GM12878 (cell line): ENCODE data around the gene NFYA. TPM values are rescaled to one million over a fixed set of nuclear protein-coding genes. Genes with fewer than 3 reads are reported as not detected.

Experiments
- ATAC-seq: fragments of 200-7000 bp; cut with Tn5 transposase; 3 replicates; pipeline ENCODE4 v1.9.1; 2020; ENCODE audit warnings: mild to moderate bottlenecking, moderate library complexity
- BruUV-seq: library from RNA; stranded (reverse); fragments of 400-500 nt; replicated peaks from 2 replicates; lab custom pipeline; 2021; lab: Mats Ljungman, UMichigan
- CTCF ChIA-PET: fragments of 300-600 bp; sonication (Branson Sonifier 250); formaldehyde crosslinking; extraction: SDS; loops from one replicate; lab custom pipeline; 2021; ENCODE audit warnings: inconsistent platforms; lab: Yijun Ruan, JAX
- POLR2A ChIA-PET: fragments of 350-600 bp; formaldehyde crosslinking; extraction: SDS; loops from one replicate; lab custom pipeline; 2021; ENCODE audit warnings: inconsistent platforms; lab: Charles Lee
- RAD21 ChIA-PET: fragments of 300-600 bp; sonication (Branson Sonifier 250); formaldehyde crosslinking; loops from one replicate; lab custom pipeline; 2023; ENCODE audit warnings: antibody characterized with exemption; ENCODE audit not compliant: unreplicated experiment; lab: Charles Lee
- SMC1A ChIA-PET: fragments of 300-600 bp; sonication (Branson Sonifier 250); formaldehyde crosslinking; loops from one replicate; lab custom pipeline; 2023; ENCODE audit not compliant: unreplicated experiment, uncharacterized antibody; lab: Charles Lee
- DNase-seq: peaks from one replicate; pipeline ENCODE4 v3.0.0-alpha.2; 2011; ENCODE audit warnings: low read depth, low spot score
- FAIRE-seq: peaks from 3 replicates; lab custom pipeline; 2011; peaks lifted over from hg19 to GRCh38; lab: Jason Lieb, UNC
- H2AFZ ChIP-seq: 2 replicates; pipeline ENCODE4 v1.6.0; 2011; ENCODE audit warnings: low read depth, low read length, control low read depth; ENCODE audit not compliant: control insufficient read depth
- H3K27ac ChIP-seq: 2 replicates; pipeline ENCODE4 v1.5.1; 2011; ENCODE audit warnings: control low read depth; ENCODE audit not compliant: control insufficient read depth, insufficient read depth
- H3K27me3 ChIP-seq, 2 experiments: replicated peaks in 1 of 2; 2 replicates each; pipeline versions ENCODE4 v1.6.0 to v1.6.1; 2011; ENCODE audit warnings: low read length in 1 of 2; ENCODE audit not compliant: control insufficient read depth in 2 of 2, insufficient read depth in 2 of 2
- H3K36me3 ChIP-seq, 2 experiments: 2 replicates each; pipeline ENCODE4 v1.5.1; 2011; ENCODE audit warnings: low read length in 1 of 2; ENCODE audit not compliant: control insufficient read depth in 2 of 2, insufficient read depth in 2 of 2
- H3K4me1 ChIP-seq: 2 replicates; pipeline ENCODE4 v1.6.1; 2011; ENCODE audit warnings: mild to moderate bottlenecking, low read length, moderate library complexity, mixed read lengths; ENCODE audit not compliant: control insufficient read depth, insufficient read depth
- H3K4me2 ChIP-seq: 2 replicates; pipeline ENCODE4 v1.6.0; 2011; ENCODE audit warnings: control low read depth; ENCODE audit not compliant: control insufficient read depth, insufficient read depth
- H3K4me3 ChIP-seq: fragments of 200-600 bp; sonication (generic); 2 replicates; pipeline ENCODE4 v1.5.1; 2016
- H3K79me2 ChIP-seq: 2 replicates; pipeline ENCODE4 v1.6.0; 2011; ENCODE audit warnings: low read length; ENCODE audit not compliant: control insufficient read depth, insufficient read depth
- H3K9ac ChIP-seq: 2 replicates; pipeline ENCODE4 v1.8.0; 2011; ENCODE audit warnings: low read length, control low read depth, mixed read lengths; ENCODE audit not compliant: control insufficient read depth, insufficient read depth
- H3K9me3 ChIP-seq: replicated peaks from 3 replicates; pipeline ENCODE4 v1.5.1; 2011; ENCODE audit warnings: mild to moderate bottlenecking, low read length; ENCODE audit not compliant: control insufficient read depth, insufficient read depth
- H4K20me1 ChIP-seq: 2 replicates; pipeline ENCODE4 v1.6.0; 2011; ENCODE audit not compliant: control insufficient read depth, insufficient read depth
- CTCF ChIP-seq, 3 experiments: IDR thresholded peaks in 2 of 3; conservative IDR thresholded peaks in 1 of 3; 2 replicates each; pipeline ENCODE4 v1.5.1; 2011; ENCODE audit warnings: low read depth in 3 of 3, low read length in 3 of 3, mild to moderate bottlenecking in 3 of 3, control low read depth in 2 of 3, moderate library complexity in 2 of 3, inconsistent platforms in 1 of 3, mixed read lengths in 1 of 3; ENCODE audit not compliant: control insufficient read depth in 2 of 3, insufficient read depth in 1 of 3; ENCODE audit errors: extremely low read depth in 1 of 3
- KAT2A ChIP-seq: conservative IDR thresholded peaks from 2 replicates; pipeline ENCODE4 v1.6.1; 2011; ENCODE audit warnings: low read depth, low read length; ENCODE audit not compliant: control insufficient read depth
- RAD21 ChIP-seq: IDR thresholded peaks from 2 replicates; pipeline ENCODE4 v1.6.1; 2011; ENCODE audit warnings: mild to moderate bottlenecking, low read depth, low read length, moderate library complexity; ENCODE audit not compliant: insufficient read depth
- SMC3 ChIP-seq: IDR thresholded peaks from 2 replicates; pipeline ENCODE4 v1.6.1; 2011; ENCODE audit warnings: low read length, improper control_type of control experiment, borderline replicate concordance
- WGBS: methylation state at CpG from one replicate; pipeline ENCODE4 v1.1.6; 2016; ENCODE audit warnings: low lambda C conversion rate; ENCODE audit not compliant: insufficient replicate concordance, insufficient coverage; ENCODE audit errors: missing lambda C conversion rate; 5-methylcytosine and 5-hydroxymethylcytosine counted together
- in situ Hi-C: fragments of 300-500 bp; cut with MboI; formaldehyde crosslinking; loops from 9 replicates; pipeline ENCODE4 v1.14.3; 2018; ENCODE audit warnings: mixed read lengths
- intact Hi-C: fragments of 100-400 bp; cut with micrococcal nuclease; formaldehyde crosslinking; loops from one replicate; pipeline ENCODE4 v1.14.2; 2022; ENCODE audit not compliant: unreplicated experiment
- polyA plus RNA-seq, 11 experiments: library from polyadenylated mRNA; depleted of rRNA in 4 of 11; unstranded in 6 of 11; stranded (reverse) in 5 of 11; fragments of >200 nt; fragmentation: Nextera tagmentation in 4 of 11; fragmentation: Illumina TruSeq in 1 of 11; extraction: Ambion mirVana in 4 of 11; extraction: Trizol in 1 of 11; gene quantifications; 1 replicate in 1 of 11; 2 replicates in 10 of 11; pipeline versions ENCODE4 v1.2.1 to v1.2.3, GENCODE V29; 2011 to 2016; ENCODE audit warnings: inconsistent platforms in 2 of 11, missing spikeins in 2 of 11, low read depth in 1 of 11
- total RNA-seq, 4 experiments: library from RNA; depleted of rRNA in 3 of 4; stranded (reverse); fragments of >200 nt in 3 of 4; fragmentation: Illumina TruSeq in 1 of 4; extraction: Trizol in 1 of 4; gene quantifications; 2 replicates each; pipeline versions ENCODE4 v1.2.1 to v1.2.3, GENCODE V29; 2013 to 2021

The NFYA gene
- total and polyA plus RNA-seq, 10 of the 15 experiments (the other 5 are each of a cell fraction or from before 2014, with no cell fraction given): 6.4 to 36.5 (median 19.1) TPM

DNA sequence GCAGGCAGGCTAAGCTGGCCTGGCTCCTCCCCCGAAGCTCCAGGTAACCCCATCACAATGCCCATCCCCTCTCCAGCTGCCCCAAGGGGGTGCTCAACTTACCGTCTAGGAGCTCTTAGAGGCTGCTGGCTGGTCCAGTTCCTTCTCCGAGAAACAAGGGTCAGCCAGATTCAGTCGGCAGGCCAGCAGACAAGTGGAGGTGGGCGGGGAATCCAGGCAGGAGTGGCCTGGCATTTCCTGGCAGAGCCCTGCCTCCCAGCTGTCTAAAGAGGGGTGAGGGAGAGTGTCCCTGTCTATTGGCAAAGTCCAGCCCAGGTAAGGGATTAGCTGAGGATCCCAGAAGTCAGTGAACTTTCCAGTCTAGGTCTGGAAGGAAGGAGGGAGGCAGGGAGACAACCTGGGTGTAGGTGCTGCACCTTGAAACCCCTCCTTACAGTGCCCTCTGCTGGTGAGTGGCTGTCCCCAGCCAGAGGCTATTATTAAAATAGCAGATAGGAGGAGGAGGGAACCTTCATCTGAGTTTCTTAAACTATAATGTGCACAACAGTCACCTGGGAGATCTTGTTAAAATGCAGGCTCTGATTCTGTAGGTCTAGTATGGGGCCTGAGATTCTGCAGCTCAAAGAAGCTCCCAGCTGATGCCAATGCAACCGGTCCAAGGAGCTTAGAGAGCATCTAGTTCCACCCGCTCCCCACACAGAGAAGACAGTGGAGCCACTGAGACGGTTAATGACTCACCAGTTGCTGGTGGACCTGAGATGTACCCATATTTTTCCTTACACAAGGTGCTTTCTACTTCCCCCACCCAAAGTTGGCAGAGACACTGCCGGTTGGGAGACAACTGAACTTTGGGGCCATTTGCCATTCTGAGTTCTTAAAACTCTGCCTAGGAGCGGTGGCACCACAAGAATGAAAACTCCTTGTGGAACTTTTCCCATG, 33.4 kb upstream of the NFYA start, which contains the start of gene UNC5CL:
UNC5CL (minus strand) TSS at position 162 of the 939 bp plus-strand sequence. CDS start 4,147 bp downstream, outside the sequence.
- H3K9me3 ChIP-seq: no peaks in the 10 kb centered on the region
- H2AFZ ChIP-seq: no peak within 1 kb of the TSS
- ATAC-seq: peak; percentile 92
- DNase-seq: no peak
- intact Hi-C loops: no loop called here
- no peaks in the 10 kb centered on the region for H3K36me3 ChIP-seq
- BruUV-seq: no TSS peak
- SMC1A ChIA-PET: interaction anchor here (0.8 to 2.9 kb wide), 5 partner anchors 10 to 23 kb away, joined by 3 to 13 read pairs (median 3); partner anchors contain the start of gene APOBEC2
- no peaks in the 10 kb centered on the region for H4K20me1 ChIP-seq
- H3K27me3 ChIP-seq: no peaks in the 10 kb centered on the region
- no peak for FAIRE-seq
- H3K4me1 ChIP-seq: no peaks in the 10 kb centered on the region
- H3K9ac ChIP-seq: no peak within 1 kb of the TSS
- H3K79me2 ChIP-seq: no peaks in the 10 kb centered on the region
- no peak within 1 kb of the TSS for H3K4me3 ChIP-seq
- TF ChIP-seq CTCF (IDR thresholded peaks at IDR 0.05 in 2 of 3, conservative IDR thresholded peaks at IDR 0.05 in 1 of 3; ENCODE audit: control insufficient read depth in 2 of 3, extremely low read depth in 1 of 3, insufficient read depth in 1 of 3, low read depth in 3 of 3, low read length in 3 of 3) (peak; percentile 69 to 84 (median 77)), KAT2A (no peak), RAD21 (peak; percentile 43), SMC3 (peak; percentile 35; the same call in 1 of the 2 replicates)
- TF ChIP-seq, all 136 proteins: peak for 3
- in situ Hi-C loops: no loop called here
- POLR2A ChIA-PET: no interaction called here
- RAD21 ChIA-PET: interaction anchor here (2.1 kb wide), 1 partner anchor 11 kb away, joined by 5 read pairs; no protein-coding TSS in a partner anchor
- Histone ChIP-seq H3K27ac (no peak within 1 kb of the TSS), H3K4me2 (no peak within 1 kb of the TSS)
- WGBS: 50% methylated on average over 10 of the region's 10 CpGs
- CTCF ChIA-PET: interaction anchor here (0.6 to 7.7 kb wide), 20 partner anchors 10 to 1339 kb away, joined by 3 to 62 read pairs (median 4); partner anchors contain the start of genes NFYA and OARD1
